PC-3 (cell line): ENCODE data around the gene MRPS9. TPM values are rescaled to one million over a fixed set of nuclear protein-coding genes. Genes with fewer than 3 reads are reported as not detected.

ENCODE experiments used
- ATAC-seq: fragments of 200-7000 bp; cut with Tn5 transposase; 2 replicates; pipeline ENCODE4 v1.9.1; 2020; ENCODE audit warnings: mild to moderate bottlenecking, moderate library complexity
- BruUV-seq: library from RNA; stranded (reverse); fragments of 400-500 nt; replicated peaks from 2 replicates; lab custom pipeline; 2021; lab: Mats Ljungman, UMichigan
- CTCF ChIA-PET: fragments of 300-600 bp; sonication (Branson Sonifier 250); formaldehyde crosslinking; loops from one replicate; lab custom pipeline; 2022; ENCODE audit warnings: antibody characterized with exemption; lab: Charles Lee
- POLR2A ChIA-PET: fragments of 300-600 bp; sonication (Branson Sonifier 250); formaldehyde crosslinking; loops from one replicate; lab custom pipeline; 2022; ENCODE audit warnings: antibody characterized with exemption; ENCODE audit not compliant: unreplicated experiment; lab: Charles Lee
- DNase-seq: peaks from one replicate; pipeline ENCODE4 v3.0.0-alpha.2; 2015
- H2AFZ ChIP-seq: fragments of 300-600 bp; sonication (generic); 2 replicates; pipeline ENCODE4 v1.6.0; 2016; ENCODE audit warnings: antibody characterized with exemption, low read length
- H3F3A ChIP-seq: fragments of 300-600 bp; sonication (generic); one replicate; pipeline ENCODE4 v1.6.0; 2017; ENCODE audit warnings: antibody characterized with exemption, low read length, control low read depth, mild to moderate bottlenecking; ENCODE audit not compliant: unreplicated experiment
- H3K27ac ChIP-seq: fragments of 300-600 bp; sonication (generic); 2 replicates; pipeline ENCODE4 v1.5.1; 2016; ENCODE audit warnings: mild to moderate bottlenecking, low read length
- H3K27me3 ChIP-seq: fragments of 300-600 bp; sonication (generic); 2 replicates; pipeline ENCODE4 v1.6.1; 2016; ENCODE audit warnings: low read length, mixed read lengths
- H3K36me3 ChIP-seq: fragments of 300-600 bp; sonication (generic); 2 replicates; pipeline ENCODE4 v1.6.1; 2016; ENCODE audit warnings: low read depth, mixed run types, low read length, mixed read lengths
- H3K4me1 ChIP-seq: fragments of 300-600 bp; sonication (generic); 2 replicates; pipeline ENCODE4 v1.5.1; 2016; ENCODE audit warnings: low read length; ENCODE audit not compliant: insufficient read depth
- H3K4me2 ChIP-seq: fragments of 300-600 bp; sonication (generic); 2 replicates; pipeline ENCODE4 v1.6.0; 2016; ENCODE audit warnings: low read length
- H3K4me3 ChIP-seq: fragments of 300-600 bp; sonication (generic); 2 replicates; pipeline ENCODE4 v1.5.1; 2016; ENCODE audit warnings: mild to moderate bottlenecking, low read length, mixed read lengths
- H3K79me2 ChIP-seq: fragments of 300-600 bp; sonication (generic); 2 replicates; pipeline ENCODE4 v1.6.1; 2017; ENCODE audit warnings: low read length, mixed read lengths
- H3K9ac ChIP-seq: fragments of 300-600 bp; sonication (generic); 2 replicates; pipeline ENCODE4 v1.6.0; 2016; ENCODE audit warnings: mild to moderate bottlenecking, low read length
- H3K9me2 ChIP-seq: fragments of 300-600 bp; sonication (generic); replicated peaks from 2 replicates; pipeline ENCODE4 v1.6.1; 2016; ENCODE audit warnings: mixed run types, low read length, mixed read lengths
- H3K9me3 ChIP-seq: fragments of 300-600 bp; sonication (generic); 2 replicates; pipeline ENCODE4 v1.6.1; 2016; ENCODE audit warnings: low read length, mixed read lengths
- H4K20me1 ChIP-seq: fragments of 300-600 bp; sonication (generic); 2 replicates; pipeline ENCODE4 v1.6.1; 2016; ENCODE audit warnings: low read length, mixed read lengths
- CTCF ChIP-seq: fragments of 300-600 bp; sonication (generic); conservative IDR thresholded peaks from 2 replicates; pipeline ENCODE4 v1.5.1; 2017; ENCODE audit warnings: antibody characterized with exemption, low read depth, mild to moderate bottlenecking, low read length
- EZH2 ChIP-seq: fragments of 300-600 bp; sonication (generic); IDR thresholded peaks from one replicate; pipeline ENCODE4 v1.6.1; 2017; ENCODE audit warnings: antibody characterized with exemption, mild to moderate bottlenecking, low read length; ENCODE audit not compliant: unreplicated experiment
- EZH2phosphoT487 ChIP-seq: fragments of 300-600 bp; sonication (generic); IDR thresholded peaks from 2 replicates; pipeline ENCODE4 v1.6.1; 2018; ENCODE audit warnings: mild to moderate bottlenecking, antibody characterized with exemption, low read length, borderline replicate concordance
- intact Hi-C: fragments of 100-400 bp; cut with micrococcal nuclease; formaldehyde crosslinking; loops from 2 replicates; pipeline ENCODE4 v1.9.0; 2023
- total RNA-seq: library from RNA; depleted of rRNA; stranded (reverse); fragments of >200 nt; gene quantifications from 2 replicates; pipeline ENCODE4 v1.2.3, GENCODE V29; 2014

The MRPS9 gene
- total RNA-seq, 1 experiment from 2014 or later = 64.0 TPM

- no peaks in the 10 kb centered on the region for H3K36me3 ChIP-seq
- H3K27me3 ChIP-seq = peaks cover 82% of the 10 kb centered on the region
- no peaks in the 10 kb centered on the region for H3K9me2 ChIP-seq
- no peaks in the 10 kb centered on the region for H4K20me1 ChIP-seq
- intact Hi-C loops = no loop called here
- TF ChIP-seq EZH2phosphoT487 (peak; percentile 31; the same call in 1 of the 2 replicates), CTCF (no peak), EZH2 (peak; percentile 87)
- DNase-seq (no peak), ATAC-seq (no peak)
- peak overlapping the region; percentile 39 for H3K4me2 ChIP-seq
- H3K27ac ChIP-seq = no peak overlapping the region
- BruUV-seq = no TSS peak
- no peaks in the 10 kb centered on the region for H3K4me1 ChIP-seq
- H3K79me2 ChIP-seq = no peaks in the 10 kb centered on the region
- POLR2A ChIA-PET = no interaction called here
- no peak overlapping the region for H2AFZ ChIP-seq
- H3K9ac ChIP-seq = no peak overlapping the region
- CTCF ChIA-PET = no interaction called here
- no peaks in the 10 kb centered on the region for H3F3A ChIP-seq
- no peaks in the 10 kb centered on the region for H3K9me3 ChIP-seq
- peak overlapping the region; percentile 37; the same call in 1 of the 2 replicates for H3K4me3 ChIP-seq
These were observed 105.7 kb downstream of the MRPS9 start for GRCh38 chr2:105143467-105144151.

GRCh38 chr2:105144152-105144940, 106.5 kb downstream of the MRPS9 start:
- TF ChIP-seq EZH2 = no peak
- TF ChIP-seq EZH2phosphoT487 = peak; percentile 25; the same call in 1 of the 2 replicates

GRCh38 chr2:105144941-105145300, 107.1 kb downstream of the MRPS9 start:
- Histone ChIP-seq H3K27me3 (peaks cover 83% of the 10 kb centered on the region), H2AFZ (no peak overlapping the region), H3F3A (no peaks in the 10 kb centered on the region), H3K4me1 (no peaks in the 10 kb centered on the region), H3K36me3 (no peaks in the 10 kb centered on the region), H3K4me2 (no peak overlapping the region), H4K20me1 (no peaks in the 10 kb centered on the region), H3K9me3 (no peaks in the 10 kb centered on the region), H3K79me2 (no peaks in the 10 kb centered on the region), H3K27ac (no peak overlapping the region), H3K9ac (no peak overlapping the region), H3K4me3 (no peak overlapping the region), H3K9me2 (no peaks in the 10 kb centered on the region)
- intact Hi-C loops = no loop called here
- TF ChIP-seq EZH2phosphoT487 = no peak
- TF ChIP-seq EZH2 = no peak
- TF ChIP-seq CTCF = no peak
- CTCF ChIA-PET = no interaction called here
- ATAC-seq = no peak
- POLR2A ChIA-PET = no interaction called here
- no TSS peak for BruUV-seq
- DNase-seq = no peak

More at GRCh38 chr2:105144152-105144940, 106.5 kb downstream of the MRPS9 start:
- no peak for DNase-seq
- H2AFZ ChIP-seq = no peak overlapping the region
- no peaks in the 10 kb centered on the region for H3K4me1 ChIP-seq
- no peaks in the 10 kb centered on the region for H4K20me1 ChIP-seq
- H3K9ac ChIP-seq = no peak overlapping the region
- H3K9me2 ChIP-seq = no peaks in the 10 kb centered on the region
- peaks cover 83% of the 10 kb centered on the region for H3K27me3 ChIP-seq
- intact Hi-C loops = no loop called here
- ChIA-PET POLR2A (no interaction called here), CTCF (no interaction called here)
- BruUV-seq = no TSS peak
- H3K4me3 ChIP-seq = no peak overlapping the region
- no peak overlapping the region for H3K4me2 ChIP-seq
- no peaks in the 10 kb centered on the region for H3F3A ChIP-seq
- H3K27ac ChIP-seq = no peak overlapping the region
- H3K79me2 ChIP-seq = no peaks in the 10 kb centered on the region
- ATAC-seq = no peak
- no peaks in the 10 kb centered on the region for H3K9me3 ChIP-seq
- no peaks in the 10 kb centered on the region for H3K36me3 ChIP-seq
